Tibial artery (tissue), 4 donors: ENCODE data around the gene HDLBP.

ENCODE experiments used
- DNase-seq, 2 donors: peaks; one replicate each; pipeline ENCODE4 v3.0.0-alpha.2; 2019
- H3K27ac ChIP-seq, 2 donors: fragments of 200-600 bp; sonication (generic) in 1 of 2; 1 replicate in 1 of 2; 2 replicates in 1 of 2; pipeline ENCODE4 v1.5.1; 2018 to 2019; ENCODE audit warnings: mild to moderate bottlenecking in 1 of 2
- H3K27me3 ChIP-seq, 2 donors: fragments of 200-600 bp; sonication (generic) in 1 of 2; one replicate each; pipeline versions ENCODE4 v1.5.1 to v1.6.0; 2016 to 2019
- H3K36me3 ChIP-seq, 3 donors: fragments of 200-600 bp; sonication (generic) in 2 of 3; one replicate each; pipeline ENCODE4 v1.5.1; 2016 to 2019; ENCODE audit warnings: mild to moderate bottlenecking in 2 of 3
- H3K4me1 ChIP-seq, 4 donors: fragments of 200-600 bp; sonication (generic) in 2 of 4; 1 replicate in 3 of 4; 2 replicates in 1 of 4; pipeline ENCODE4 v1.5.1; 2016 to 2019
- H3K4me3 ChIP-seq, 2 donors: fragments of 200-600 bp; sonication (generic) in 1 of 2; 1 replicate in 1 of 2; 2 replicates in 1 of 2; pipeline ENCODE4 v1.5.1; 2018 to 2019; ENCODE audit warnings: mild to moderate bottlenecking in 2 of 2
- H3K9me3 ChIP-seq, 3 donors: fragments of 200-600 bp; sonication (generic) in 1 of 3; one replicate each; pipeline ENCODE4 v1.5.1; 2016 to 2019
- CTCF ChIP-seq, 2 experiments: fragments of 200-600 bp in 1 of 2; fragments of 450-650 bp in 1 of 2; IDR thresholded peaks; one replicate each; pipeline ENCODE4 v1.5.1; 2017 to 2019; ENCODE audit warnings: antibody characterized with exemption in 2 of 2, mild to moderate bottlenecking in 1 of 2, moderate library complexity in 1 of 2
- intact Hi-C: fragments of 100-400 bp; cut with DNase I; formaldehyde crosslinking; loops from one replicate; pipeline ENCODE4 v1.15.0; 2023; ENCODE audit warnings: low total_unique reads

Gene HDLBP

DNA sequence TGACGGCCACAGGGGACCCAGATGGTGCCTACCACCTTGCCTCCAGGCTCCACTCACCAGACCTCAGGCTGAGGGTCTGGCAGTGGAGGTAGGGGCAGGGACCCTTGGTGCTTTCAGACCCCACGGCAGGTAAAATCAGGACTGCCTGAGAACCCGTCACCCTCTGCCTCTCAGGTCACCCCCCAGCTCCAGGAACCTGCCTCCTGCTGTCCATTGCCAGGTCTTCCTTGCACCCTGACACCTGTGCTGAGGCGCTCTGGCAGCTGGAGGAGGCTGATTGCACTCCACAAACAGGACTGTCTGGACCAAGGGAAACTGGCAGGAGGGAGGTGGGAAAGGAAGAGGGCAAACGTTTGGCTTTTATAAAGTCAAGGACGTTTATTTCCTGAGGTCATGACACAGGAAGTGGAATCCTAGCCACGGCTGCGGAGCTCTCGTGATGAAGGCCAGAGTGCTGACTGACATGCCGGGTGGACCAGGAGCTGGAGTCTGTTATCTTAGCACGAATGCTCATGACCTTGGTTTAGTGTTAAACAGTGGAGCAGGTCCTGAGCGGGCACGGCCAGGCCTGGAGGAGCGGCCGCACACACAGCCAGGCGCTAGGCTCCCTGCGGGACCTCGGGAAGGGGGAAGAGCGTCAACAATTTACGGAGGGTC is 86.5 kb downstream of the HDLBP start:
- Histone ChIP-seq H3K4me1 (peaks cover 0 to 5% (median 0%) of the 10 kb centered on the region in 4 donors), H3K9me3 (no peaks in the 10 kb centered on the region), H3K36me3 (peaks cover 72 to 91% (median 83%) of the 10 kb centered on the region in 3 donors), H3K27me3 (no peaks in the 10 kb centered on the region), H3K27ac (no peak overlapping the region), H3K4me3 (no peak overlapping the region)
- DNase-seq, result no peak
- no peak for TF ChIP-seq CTCF (IDR thresholded peaks at IDR 0.05)
- intact Hi-C loops, result no loop called here

DNA sequence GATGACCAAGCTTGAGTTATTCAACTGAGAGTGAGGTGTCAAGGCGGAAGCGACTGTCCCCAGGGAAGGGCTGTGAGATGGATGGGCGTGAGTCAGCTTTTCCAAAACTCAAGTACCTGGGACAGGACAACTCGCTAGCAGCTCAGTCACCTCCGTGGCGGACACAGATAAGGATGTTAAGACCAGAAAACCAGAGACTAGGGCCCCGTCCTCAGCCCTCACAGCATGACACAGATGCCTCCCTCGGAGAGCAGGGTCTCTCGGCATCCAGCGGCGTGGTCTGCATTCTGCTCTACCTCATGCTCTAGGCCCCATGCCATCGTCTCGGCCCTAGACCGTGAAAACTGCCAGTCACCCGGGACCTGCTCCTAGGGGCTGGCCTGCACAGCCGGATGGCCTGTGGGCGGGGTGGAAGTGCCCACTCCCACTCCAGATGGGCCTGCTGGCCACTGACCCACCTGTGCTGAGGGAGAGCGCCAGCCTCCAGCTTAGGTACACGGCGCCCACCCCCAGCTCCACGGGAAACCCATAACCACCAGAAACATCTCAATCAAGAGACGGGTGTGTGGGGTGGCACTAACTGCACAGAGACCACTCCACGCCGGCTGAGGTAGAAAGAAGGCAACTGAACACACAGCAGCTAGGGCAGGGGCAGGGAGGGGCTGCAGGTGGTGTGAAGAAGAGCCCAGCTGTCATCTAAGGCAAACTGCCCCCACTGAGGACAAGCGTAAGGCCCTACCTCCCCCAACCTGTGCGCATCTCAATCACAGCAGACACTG is 87.2 kb downstream of the HDLBP start:
- no peak for TF ChIP-seq CTCF (IDR thresholded peaks at IDR 0.05)
- H3K27ac ChIP-seq, result no peak overlapping the region
- intact Hi-C loops, result no loop called here

GRCh38 chr2:241227594-241227993 is 87.9 kb downstream of the HDLBP start:
- intact Hi-C loops, result no loop called here
- no peaks in the 10 kb centered on the region for H3K27me3 ChIP-seq
- H3K36me3 ChIP-seq, result peaks cover 59 to 77% (median 69%) of the 10 kb centered on the region in 3 donors
- DNase-seq, result no peak
- no peak for TF ChIP-seq CTCF (IDR thresholded peaks at IDR 0.05)
- H3K4me3 ChIP-seq, result no peak overlapping the region
- peaks cover 0 to 7% (median 0%) of the 10 kb centered on the region in 4 donors for H3K4me1 ChIP-seq
- no peak overlapping the region for H3K27ac ChIP-seq
- H3K9me3 ChIP-seq, result no peaks in the 10 kb centered on the region

More for the DNA sequence above, 87.2 kb downstream of the HDLBP start:
- H3K4me3 ChIP-seq, result no peak overlapping the region
- DNase-seq, result no peak
- peaks cover 0 to 7% (median 0%) of the 10 kb centered on the region in 4 donors for H3K4me1 ChIP-seq
- H3K9me3 ChIP-seq, result no peaks in the 10 kb centered on the region
- no peaks in the 10 kb centered on the region for H3K27me3 ChIP-seq
- peaks cover 66 to 84% (median 76%) of the 10 kb centered on the region in 3 donors for H3K36me3 ChIP-seq

DNA sequence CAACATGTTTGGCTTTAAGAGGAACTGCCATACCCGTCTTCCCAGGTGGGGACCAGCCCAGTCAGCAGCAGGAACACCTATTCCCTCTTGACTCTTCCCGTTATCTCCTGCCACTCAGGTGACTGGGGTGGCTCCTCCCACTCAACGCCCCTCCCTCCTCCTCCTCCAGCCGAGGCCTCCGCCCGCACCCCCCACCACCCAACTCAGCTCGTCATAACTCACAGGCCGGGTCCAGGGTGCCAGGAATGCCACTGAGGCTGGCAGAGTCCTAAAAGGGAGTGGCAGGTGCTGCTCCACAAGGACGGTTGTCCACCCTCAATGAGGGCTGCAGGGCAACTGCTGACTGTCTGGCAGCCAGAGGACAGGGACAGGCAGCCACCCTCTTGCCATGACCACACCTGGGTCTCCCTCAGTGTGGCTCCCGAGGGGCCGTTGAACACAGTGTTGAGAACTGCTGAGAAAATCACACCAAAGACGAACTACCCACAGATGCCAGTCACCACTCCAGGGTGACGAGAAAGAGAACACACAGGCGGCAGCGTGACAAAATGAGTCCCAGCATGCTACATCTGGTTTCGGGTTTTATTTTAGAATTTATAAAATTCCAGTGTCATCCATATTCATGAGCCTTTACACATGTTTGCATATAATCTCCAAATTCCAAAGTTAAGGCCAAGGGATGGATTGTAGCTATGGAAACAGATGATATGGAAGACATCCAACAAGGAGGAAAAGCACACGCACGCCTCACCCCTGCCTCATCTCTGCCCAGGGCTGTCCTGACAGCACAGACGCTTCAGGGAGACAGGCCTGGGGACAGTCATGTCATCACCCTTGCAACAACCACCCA is 88.5 kb downstream of the HDLBP start:
- H3K27me3 ChIP-seq, result no peaks in the 10 kb centered on the region
- no peak overlapping the region for H3K27ac ChIP-seq
- intact Hi-C loops, result no loop called here
- no peak overlapping the region for H3K4me3 ChIP-seq
- no peaks in the 10 kb centered on the region for H3K9me3 ChIP-seq
- no peak for DNase-seq
- no peak for TF ChIP-seq CTCF (IDR thresholded peaks at IDR 0.05)
- H3K4me1 ChIP-seq, result peaks cover 0 to 7% (median 0%) of the 10 kb centered on the region in 4 donors
- H3K36me3 ChIP-seq, result peaks cover 53 to 70% (median 64%) of the 10 kb centered on the region in 3 donors

- Histone ChIP-seq H3K27ac (no peak overlapping the region), H3K27me3 (no peaks in the 10 kb centered on the region), H3K4me3 (no peak overlapping the region), H3K9me3 (no peaks in the 10 kb centered on the region), H3K4me1 (peaks cover 0 to 7% (median 0%) of the 10 kb centered on the region in 4 donors), H3K36me3 (peaks cover 45 to 61% (median 55%) of the 10 kb centered on the region in 3 donors)
- no peak for TF ChIP-seq CTCF (IDR thresholded peaks at IDR 0.05)
- no peak for DNase-seq
- intact Hi-C loops, result no loop called here
Observed at GRCh38 chr2:241225983-241226382, 89.5 kb downstream of the HDLBP start.
